NCI-H2081 treated with DMSO at 0.1 percent for 48 hours (cell line): ENCODE results near the gene TTC23.
"Not testable (repeated sequence)": the region's sequence is repeated elsewhere in the genome, so short reads cannot be mapped to it uniquely, and the experiment has no call there.

ENCODE experiments used
- DNase-seq: peaks from one replicate; lab custom pipeline; 2025; lab: John Stamatoyannopoulos, UW

The TTC23 gene

GRCh38 chr15:99192181-99192580 is 57.2 kb downstream of the TTC23 start:
- not testable (repeated sequence) for DNase-seq

DNA sequence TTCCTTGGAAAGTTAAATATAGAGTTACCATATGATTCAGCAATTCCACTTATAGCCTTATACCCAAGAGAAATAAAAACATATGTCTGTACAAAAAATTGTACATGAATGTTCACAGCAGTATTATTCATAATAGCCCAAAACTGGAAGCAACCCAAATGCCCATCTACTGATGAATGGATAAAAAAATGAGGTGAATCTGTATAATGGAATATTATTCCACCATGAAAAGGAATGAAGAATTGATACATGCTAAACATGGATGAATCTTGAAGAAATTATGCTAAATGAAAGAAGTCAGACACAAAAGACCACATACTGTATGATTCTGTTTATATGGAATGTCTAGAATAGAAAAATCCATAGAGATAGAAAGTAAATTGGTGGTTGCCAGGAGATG is 61.4 kb downstream of the TTC23 start:
- DNase-seq, result no peak

GRCh38 chr15:99185414-99186130 is 63.8 kb downstream of the TTC23 start:
- DNase-seq, result no peak

DNA sequence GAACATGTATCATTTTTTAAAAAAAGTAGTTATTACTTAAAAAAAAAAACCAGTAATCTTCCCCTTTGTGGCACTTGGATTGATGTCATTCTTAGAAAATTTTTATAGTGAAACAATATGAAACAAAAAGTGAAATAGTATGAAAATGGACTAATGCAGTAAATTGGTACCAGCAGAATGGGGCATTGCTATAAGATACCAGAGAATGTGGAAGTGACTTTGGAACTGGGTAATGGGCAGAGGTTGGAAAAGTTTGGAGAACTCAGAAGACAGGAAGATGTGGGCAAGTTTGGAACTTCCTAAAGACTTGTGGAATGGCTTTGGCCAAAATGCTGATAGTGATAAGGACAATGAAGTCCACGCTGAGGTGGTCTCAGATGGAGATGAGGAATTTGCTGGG is 66.6 kb downstream of the TTC23 start:
- DNase-seq, result no peak

DNA sequence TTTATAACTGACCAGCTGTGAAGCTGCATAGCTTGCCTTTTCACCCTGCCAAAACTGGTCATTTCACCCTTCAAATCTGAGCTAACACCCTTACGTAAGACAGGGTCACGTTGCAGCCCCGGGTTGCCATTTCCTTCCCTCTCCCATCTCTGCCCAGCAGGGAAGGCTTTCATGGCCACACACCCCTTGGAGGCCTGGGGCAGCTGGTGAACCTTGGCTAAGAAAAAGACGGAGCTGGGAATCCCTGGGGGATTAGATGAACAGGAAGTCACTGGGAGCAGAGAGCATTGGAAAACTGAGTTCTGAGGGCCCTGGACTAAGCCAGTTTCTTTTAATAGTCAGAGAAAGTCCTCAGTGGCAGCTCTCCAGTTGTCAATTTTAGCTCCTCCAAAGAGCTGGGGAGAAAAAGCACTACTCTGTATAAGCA is 67.8 kb downstream of the TTC23 start:
- DNase-seq, result no peak

DNA sequence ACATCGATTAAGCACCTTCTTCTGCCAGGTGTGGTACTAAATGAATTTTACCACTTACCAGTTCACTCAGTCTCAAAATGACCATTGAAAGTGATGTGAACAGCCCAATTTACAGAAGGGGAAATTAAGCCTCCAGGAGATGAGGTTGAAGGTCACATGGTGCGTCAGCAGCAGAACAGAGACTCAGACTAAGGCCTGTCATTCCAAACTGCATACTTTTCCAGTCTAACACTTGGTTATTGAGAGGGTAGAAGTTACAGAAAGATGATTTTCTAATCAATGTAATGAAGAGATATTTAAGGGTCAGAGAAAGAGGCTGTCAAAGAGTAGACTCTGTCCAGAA is 68.4 kb downstream of the TTC23 start:
- no peak for DNase-seq

- no peak for DNase-seq
Observed at GRCh38 chr15:99180086-99180963, 69.1 kb downstream of the TTC23 start.

GRCh38 chr15:99177679-99178078 is 71.7 kb downstream of the TTC23 start:
- DNase-seq, result no peak

GRCh38 chr15:99176757-99177156 is 72.6 kb downstream of the TTC23 start:
- DNase-seq, result no peak

DNA sequence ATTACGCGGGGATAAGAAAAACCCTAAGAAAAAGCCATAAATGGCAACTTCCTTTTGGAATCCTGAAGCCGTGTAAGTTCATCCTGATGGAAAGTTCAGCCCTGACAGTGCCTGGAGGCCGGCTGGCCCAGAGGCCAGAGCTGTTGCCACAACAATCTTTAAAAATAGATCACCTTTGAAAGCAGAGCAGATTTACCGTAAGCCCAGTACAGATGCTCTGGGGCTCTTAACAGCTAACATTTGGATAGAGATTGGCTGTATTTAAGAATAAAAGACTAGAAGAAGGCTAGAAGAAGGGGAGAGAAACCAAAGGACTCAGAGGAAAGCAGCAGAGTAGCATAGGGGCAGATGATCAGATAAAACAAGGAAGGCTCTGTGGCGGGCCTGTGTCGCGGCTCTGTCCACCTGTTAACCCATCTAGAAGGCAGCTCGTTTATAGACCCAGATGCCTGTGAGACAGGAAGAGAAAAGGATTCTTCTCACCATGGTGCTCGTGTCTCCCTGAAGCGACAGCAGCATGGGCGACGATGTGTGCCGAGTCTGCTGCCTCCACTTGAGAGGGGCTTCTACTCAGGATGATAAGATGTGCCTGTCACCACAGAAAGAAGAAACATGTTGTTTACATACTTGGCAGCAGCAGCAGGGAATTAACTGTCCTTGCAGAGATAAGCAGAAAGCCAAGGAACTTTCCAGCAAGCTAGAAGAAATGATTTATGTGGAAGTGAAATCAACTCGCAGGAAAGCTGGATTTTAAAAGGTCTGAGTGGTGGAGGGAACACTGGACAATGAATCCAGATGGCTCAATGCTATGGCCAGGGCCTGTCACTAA is 74.6 kb downstream of the TTC23 start:
- no peak for DNase-seq

GRCh38 chr15:99172989-99173388 is 76.4 kb downstream of the TTC23 start:
- no peak for DNase-seq

DNA sequence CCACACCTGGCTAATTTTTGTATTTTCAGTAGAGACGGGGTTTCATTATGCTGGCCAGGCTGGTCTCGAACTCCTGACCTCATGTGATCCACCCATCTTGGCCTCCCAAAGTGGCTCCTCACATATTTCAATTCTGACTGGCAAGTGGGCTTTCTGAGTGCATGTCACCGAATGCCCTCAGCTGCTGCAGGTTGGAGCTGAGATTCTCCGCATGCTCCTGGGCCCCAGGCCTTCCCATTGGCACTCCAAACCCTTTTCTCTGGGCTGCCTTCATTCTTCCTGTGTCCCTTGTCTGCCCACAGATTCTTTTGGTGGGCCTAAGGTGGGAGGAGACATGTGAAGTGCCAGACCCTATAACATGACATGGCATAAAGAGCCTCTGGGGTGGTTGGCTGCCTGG is 77.2 kb downstream of the TTC23 start:
- DNase-seq, result no peak

- no peak for DNase-seq
Observed at GRCh38 chr15:99170476-99171065, 78.8 kb downstream of the TTC23 start.

DNA sequence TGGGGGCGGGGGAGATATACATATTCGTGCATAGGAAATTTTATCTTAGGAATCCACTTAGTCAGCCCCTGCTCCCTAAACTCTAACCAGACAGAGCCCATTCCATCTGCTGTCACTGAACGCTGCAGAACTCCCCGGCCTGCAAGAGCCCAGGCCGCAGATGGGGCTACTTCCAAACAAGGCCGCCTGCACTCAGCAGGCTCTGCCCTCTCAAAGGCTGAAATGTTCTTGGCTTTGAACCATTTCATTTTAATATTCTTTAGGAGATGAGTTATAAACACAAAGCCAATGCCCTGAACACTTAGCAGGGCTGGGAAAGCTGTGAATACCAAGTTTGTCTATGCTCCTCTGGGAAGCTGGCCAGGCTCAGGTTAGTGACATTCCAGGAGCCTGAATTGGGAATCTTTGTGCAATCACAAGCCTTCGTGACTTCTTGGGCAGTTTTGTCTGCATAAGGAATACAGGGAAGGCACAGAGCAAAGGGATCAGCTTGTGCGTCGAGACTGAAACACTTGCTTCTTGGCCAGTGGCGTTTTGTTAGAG is 79.5 kb downstream of the TTC23 start:
- DNase-seq, result no peak

DNA sequence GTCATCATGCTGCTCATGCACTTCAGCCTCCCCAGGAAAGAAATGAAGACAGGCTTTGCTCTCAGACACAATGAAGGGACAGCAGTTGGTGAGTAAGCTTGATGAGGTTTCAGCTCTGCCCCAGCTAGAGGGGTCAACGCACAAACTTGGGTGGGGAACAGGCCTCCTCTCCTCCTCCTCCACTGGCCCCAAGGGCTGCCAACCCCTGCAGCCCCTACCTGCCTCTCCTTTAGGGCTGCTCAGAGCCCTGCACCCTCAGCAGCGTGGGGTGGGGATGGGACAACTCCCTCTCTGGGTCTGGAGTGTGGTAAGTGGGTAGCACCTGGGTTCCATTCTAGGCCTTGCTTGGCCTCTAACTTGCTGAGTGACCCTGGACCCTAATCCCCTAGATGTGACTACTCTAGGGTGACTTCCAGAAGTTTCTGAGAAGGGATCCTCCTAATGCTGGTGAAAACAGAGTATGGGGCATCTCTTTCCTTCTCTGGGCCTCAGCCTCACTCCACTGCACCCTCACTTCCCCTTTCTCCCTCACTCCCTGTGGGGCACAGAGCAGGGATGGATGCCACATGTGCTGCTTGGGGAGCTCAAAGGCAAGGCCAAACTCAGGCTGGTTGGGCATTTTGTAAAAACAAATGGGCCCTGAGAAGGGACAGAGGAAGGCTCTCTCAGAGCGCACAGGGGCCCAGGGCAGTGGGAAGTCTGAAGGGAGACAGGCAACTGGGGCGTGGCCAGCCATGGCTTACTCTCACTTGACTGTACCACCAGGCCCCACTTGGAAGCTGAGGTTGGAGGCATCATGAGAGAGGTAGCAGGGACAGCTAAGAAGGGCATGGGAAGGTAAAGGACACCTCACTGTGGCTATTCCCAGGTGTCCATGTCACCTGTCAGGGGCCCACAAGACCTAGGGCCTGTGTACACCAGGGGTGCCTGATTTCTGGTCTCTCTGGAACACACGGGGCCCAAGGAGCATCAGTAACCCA is 80.5 kb downstream of the TTC23 start:
- no peak for DNase-seq

- no peak for DNase-seq
Observed at GRCh38 chr15:99167640-99168039, 81.7 kb downstream of the TTC23 start.

DNA sequence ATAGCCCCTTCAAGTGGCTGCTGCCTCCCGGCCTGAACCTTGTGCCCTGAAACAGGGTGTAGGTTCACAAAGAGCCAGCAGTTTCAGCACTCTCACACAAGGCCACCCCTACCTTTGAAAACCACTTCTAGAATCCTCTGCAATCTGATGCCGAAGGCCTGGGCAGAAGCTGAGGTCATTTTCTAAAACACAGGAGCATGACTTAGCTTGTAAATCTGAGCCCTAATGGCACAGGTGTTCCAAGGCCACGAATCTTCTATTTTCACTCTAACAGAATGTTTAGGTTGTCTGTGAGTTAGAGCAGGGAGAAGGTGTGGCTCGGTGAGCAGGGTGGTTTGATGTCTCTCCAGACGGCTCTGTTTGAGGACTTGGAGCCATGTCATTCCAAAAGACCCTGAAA is 82.2 kb downstream of the TTC23 start:
- no peak for DNase-seq

GRCh38 chr15:99165956-99166689 is 83.3 kb downstream of the TTC23 start:
- no peak for DNase-seq

GRCh38 chr15:99165020-99165790 is 84.2 kb downstream of the TTC23 start:
- no peak for DNase-seq
